NCI-H1694 treated with DMSO at 0.1 percent for 48 hours (cell line): ENCODE measurements around the gene IRS2.

Experiments
- DNase-seq: peaks from one replicate; lab custom pipeline; 2025; lab: John Stamatoyannopoulos, UW

The IRS2 gene

GRCh38 chr13:109706015-109706715 is 80.2 kb downstream of the IRS2 start:
- DNase-seq = no peak

GRCh38 chr13:109704771-109705635 is 81.4 kb downstream of the IRS2 start:
- DNase-seq = no peak

- no peak for DNase-seq
Measured at GRCh38 chr13:109703250-109703649, 83.1 kb downstream of the IRS2 start.
